SK-N-SH (cell line): Measurements from ENCODE around the gene MPV17L2. TPM values are rescaled to one million over a fixed set of nuclear protein-coding genes. Genes with fewer than 3 reads are reported as not detected.

Experiments used
- CTCF ChIA-PET: fragments of 300-600, 350-600 bp; formaldehyde crosslinking; extraction: SDS; loops from one replicate; lab custom pipeline; 2021; lab: Yijun Ruan, JAX
- POLR2A ChIA-PET: fragments of 350-600 bp; sonication (Branson Sonifier 250); formaldehyde crosslinking; extraction: SDS; loops from one replicate; lab custom pipeline; 2020; ENCODE audit warnings: antibody characterized with exemption, inconsistent platforms; lab: Yijun Ruan, JAX
- DNase-seq: peaks from one replicate; pipeline ENCODE4 v3.0.0; 2012
- H2AFZ ChIP-seq: fragments of 200-600 bp; sonication (generic); 2 replicates; pipeline ENCODE4 v1.8.1; 2016; ENCODE audit warnings: antibody characterized with exemption, mild to moderate bottlenecking, low read depth
- H3F3A ChIP-seq: fragments of 200-600 bp; sonication (generic); replicated peaks from 2 replicates; pipeline ENCODE3; 2016; ENCODE audit warnings: antibody characterized with exemption, mild to moderate bottlenecking; ENCODE audit not compliant: insufficient read depth
- H3K27ac ChIP-seq, 2 experiments: fragments of 200-500 bp in 1 of 2; fragments of 200-600 bp in 1 of 2; sonication (Bioruptor generic) in 1 of 2; sonication (generic), shearing (Covaris generic) in 1 of 2; 2 replicates each; pipeline versions ENCODE4 v1.5.1 to v1.6.1; 2014 to 2016; ENCODE audit warnings: low read depth in 2 of 2, inconsistent platforms in 1 of 2, low read length in 1 of 2, mild to moderate bottlenecking in 1 of 2, mixed read lengths in 1 of 2
- H3K27me3 ChIP-seq: fragments of 200-600 bp; sonication (generic), shearing (Covaris generic); 2 replicates; pipeline ENCODE4 v1.6.1; 2016; ENCODE audit warnings: mixed run types; ENCODE audit not compliant: insufficient read depth
- H3K36me3 ChIP-seq, 2 experiments: fragments of 200-500 bp in 1 of 2; fragments of 200-600 bp in 1 of 2; sonication (Bioruptor generic) in 1 of 2; sonication (generic) in 1 of 2; replicated peaks in 1 of 2; 2 replicates each; pipeline versions ENCODE3 to v1.5.1; 2014 to 2016; ENCODE audit warnings: low read length in 1 of 2, mild to moderate bottlenecking in 1 of 2; ENCODE audit not compliant: insufficient read depth in 2 of 2, control insufficient read depth in 1 of 2
- H3K4me1 ChIP-seq, 2 experiments: fragments of 200-500 bp in 1 of 2; fragments of 200-600 bp in 1 of 2; sonication (Bioruptor generic) in 1 of 2; sonication (generic), shearing (Covaris generic) in 1 of 2; 2 replicates each; pipeline versions ENCODE4 v1.5.1 to v1.6.1; 2014 to 2016; ENCODE audit warnings: low read depth in 1 of 2, low read length in 1 of 2, mixed run types in 1 of 2; ENCODE audit not compliant: insufficient read depth in 2 of 2, control insufficient read depth in 1 of 2
- H3K4me2 ChIP-seq: fragments of 200-600 bp; sonication (generic), shearing (Covaris generic); 2 replicates; pipeline ENCODE4 v1.6.1; 2017; ENCODE audit warnings: mixed run types
- H3K4me3 ChIP-seq, 2 experiments: fragments of 200-500 bp in 1 of 2; fragments of 200-600 bp in 1 of 2; sonication (Bioruptor generic) in 1 of 2; sonication (generic), shearing (Covaris generic) in 1 of 2; 2 replicates each; pipeline versions ENCODE4 v1.5.1 to v1.8.1; 2014 to 2016; ENCODE audit warnings: low read depth in 2 of 2, inconsistent platforms in 1 of 2, low read length in 1 of 2, mild to moderate bottlenecking in 1 of 2, mixed read lengths in 1 of 2, moderate library complexity in 1 of 2
- H3K79me2 ChIP-seq: fragments of 200-600 bp; sonication (generic); 2 replicates; pipeline ENCODE4 v1.8.1; 2017; ENCODE audit warnings: mild to moderate bottlenecking; ENCODE audit not compliant: insufficient read depth
- H3K9ac ChIP-seq: fragments of 200-600 bp; sonication (generic); 2 replicates; pipeline ENCODE4 v1.6.1; 2017; ENCODE audit warnings: mixed run types
- H3K9me2 ChIP-seq: fragments of 200-600 bp; sonication (generic); 2 replicates; pipeline ENCODE4 v1.6.1; 2017; ENCODE audit warnings: mixed run types
- H3K9me3 ChIP-seq: fragments of 200-600 bp; sonication (generic); 2 replicates; pipeline ENCODE4 v1.6.1; 2017; ENCODE audit warnings: mixed run types, mild to moderate bottlenecking, moderate library complexity
- H4K20me1 ChIP-seq: fragments of 200-600 bp; sonication (generic); 2 replicates; pipeline ENCODE4 v1.6.1; 2017; ENCODE audit warnings: mild to moderate bottlenecking, mixed run types; ENCODE audit not compliant: insufficient read depth
- ELF1 ChIP-seq: IDR thresholded peaks from 2 replicates; pipeline ENCODE4 v1.4.0; 2012
- EP300 ChIP-seq, 2 experiments: IDR thresholded peaks; 2 replicates each; pipeline versions ENCODE4 v1.4.0 to v1.6.1; 2012; ENCODE audit warnings: borderline replicate concordance in 1 of 2, low read depth in 1 of 2, low read length in 1 of 2
- EZH2phosphoT487 ChIP-seq: fragments of 200-600 bp; sonication (generic); IDR thresholded peaks from 2 replicates; pipeline ENCODE4 v1.6.1; 2017; ENCODE audit warnings: low read depth, mixed run types, mild to moderate bottlenecking, antibody characterized with exemption, moderate library complexity, borderline replicate concordance
- FOSL2 ChIP-seq: IDR thresholded peaks from 2 replicates; pipeline ENCODE4 v1.4.0; 2012; ENCODE audit warnings: low read depth, mild to moderate bottlenecking, moderate library complexity, borderline replicate concordance
- FOXJ3 ChIP-seq: sonication (generic); formaldehyde crosslinking; IDR thresholded peaks from 2 replicates; pipeline ENCODE4 v1.5.1; 2020; ENCODE audit warnings: mild to moderate bottlenecking, missing genetic modification reagents
- GABPA ChIP-seq: IDR thresholded peaks from 2 replicates; pipeline ENCODE4 v1.4.0; 2012; ENCODE audit warnings: low read depth, mild to moderate bottlenecking
- JUND ChIP-seq: IDR thresholded peaks from 2 replicates; pipeline ENCODE4 v1.4.0; 2012
- MEF2A ChIP-seq: IDR thresholded peaks from 2 replicates; pipeline ENCODE4 v1.4.0; 2012; ENCODE audit warnings: low read depth, borderline replicate concordance
- MXI1 ChIP-seq: IDR thresholded peaks from 2 replicates; pipeline ENCODE4 v1.6.1; 2012; ENCODE audit warnings: mild to moderate bottlenecking, low read depth, low read length, improper control_type of control experiment
- NFIC ChIP-seq: IDR thresholded peaks from 2 replicates; pipeline ENCODE4 v1.4.0; 2012; ENCODE audit warnings: borderline replicate concordance
- NRF1 ChIP-seq: IDR thresholded peaks from 2 replicates; pipeline ENCODE4 v1.6.1; 2012; ENCODE audit warnings: low read depth, mild to moderate bottlenecking, low read length
- PBX3 ChIP-seq: IDR thresholded peaks from 2 replicates; pipeline ENCODE4; 2012
- POLR2AphosphoS5 ChIP-seq: IDR thresholded peaks from 2 replicates; pipeline ENCODE4 v1.6.1; 2012; ENCODE audit warnings: low read depth, low read length
- RAD21 ChIP-seq: IDR thresholded peaks from 2 replicates; pipeline ENCODE4 v1.6.1; 2012; ENCODE audit warnings: mild to moderate bottlenecking, low read length
- RCOR1 ChIP-seq: fragments of 150-350 bp; IDR thresholded peaks from 2 replicates; pipeline ENCODE4 v1.6.1; 2017; ENCODE audit warnings: antibody characterized with exemption, low read length
- REST ChIP-seq: IDR thresholded peaks from 2 replicates; pipeline ENCODE4 v1.6.1; 2012; ENCODE audit warnings: mild to moderate bottlenecking, low read depth, low read length, moderate library complexity
- SIN3A ChIP-seq: IDR thresholded peaks from 2 replicates; pipeline ENCODE4 v1.6.1; 2012; ENCODE audit warnings: low read depth, mild to moderate bottlenecking, low read length, moderate library complexity, borderline replicate concordance
- TAF1 ChIP-seq: IDR thresholded peaks from 2 replicates; pipeline ENCODE4 v1.6.1; 2012; ENCODE audit warnings: low read depth, mild to moderate bottlenecking, low read length, moderate library complexity, borderline replicate concordance
- TEAD4 ChIP-seq: IDR thresholded peaks from 2 replicates; pipeline ENCODE4 v1.4.0; 2012; ENCODE audit warnings: mild to moderate bottlenecking, borderline replicate concordance; ENCODE audit not compliant: insufficient read depth
- USF2 ChIP-seq: fragments of 150-350 bp; IDR thresholded peaks from 2 replicates; pipeline ENCODE4 v1.6.1; 2017; ENCODE audit warnings: antibody characterized with exemption, low read length, low read depth, borderline replicate concordance
- YY1 ChIP-seq: IDR thresholded peaks from 2 replicates; pipeline ENCODE4 v1.4.0; 2012; ENCODE audit warnings: low read depth, mild to moderate bottlenecking
- WGBS: methylation state at CpG from one replicate; pipeline ENCODE4 v1.1.6; 2017; ENCODE audit warnings: low lambda C conversion rate; 5-methylcytosine and 5-hydroxymethylcytosine counted together
- polyA plus RNA-seq, 3 experiments: library from polyadenylated mRNA; depleted of rRNA; stranded (reverse); fragments of >200 nt; gene quantifications; 2 replicates each; pipeline ENCODE4 v1.2.3, GENCODE V29; 2012

MPV17L2 gene
- polyA plus RNA-seq, 1 of the 3 experiments (the other 2 are of a cell fraction), result 17.5 TPM

- no peak overlapping the region for H3K4me3 ChIP-seq
- H3K4me1 ChIP-seq, result peaks cover 0 to 19% of the 10 kb centered on the region in 2 experiments; a peak in 1 of 4 replicates
- H4K20me1 ChIP-seq, result no peaks in the 10 kb centered on the region
- no peaks in the 10 kb centered on the region for H3K9me3 ChIP-seq
- no peaks in the 10 kb centered on the region for H3K79me2 ChIP-seq
- no peaks in the 10 kb centered on the region for H3K9me2 ChIP-seq
- no peak overlapping the region for H3K9ac ChIP-seq
- 84% methylated on average over 17 of the region's 18 CpGs for WGBS
- ChIA-PET POLR2A (interaction anchor here (0.6 kb wide), 1 partner anchor 66 kb away, joined by 3 read pairs; no protein-coding TSS in a partner anchor), CTCF (interaction anchor here (2.0 to 9.4 kb wide), 3 partner anchors 18 to 27 kb away, joined by 6 to 81 read pairs (median 64); a partner anchor contains a TSS)
- no peaks in the 10 kb centered on the region for H3K36me3 ChIP-seq
- no peak overlapping the region for H3K4me2 ChIP-seq
- H3F3A ChIP-seq, result no peaks in the 10 kb centered on the region
- no peaks in the 10 kb centered on the region for H3K27me3 ChIP-seq
- TF ChIP-seq EP300 (IDR thresholded peaks at IDR 0.05; ENCODE audit: borderline replicate concordance in 1 of 2, low read depth in 1 of 2, low read length in 1 of 2) (no peak), EZH2phosphoT487 (no peak), MEF2A (no peak), RAD21 (no peak), RCOR1 (no peak), MXI1 (no peak), JUND (no peak), REST (no peak)
- DNase-seq, result no peak
- H3K27ac ChIP-seq, result no peak overlapping the region
- H2AFZ ChIP-seq, result no peak overlapping the region
Observed at GRCh38 chr19:18226956-18227780, 34.1 kb downstream of the MPV17L2 start.

GRCh38 chr19:18227781-18228271 lies 34.8 kb downstream of the MPV17L2 start:
- no peaks in the 10 kb centered on the region for H3K27me3 ChIP-seq
- no peaks in the 10 kb centered on the region for H3K9me2 ChIP-seq
- no peaks in the 10 kb centered on the region for H3K9me3 ChIP-seq
- no peak overlapping the region for H3K9ac ChIP-seq
- no peak overlapping the region for H3K27ac ChIP-seq
- no peak overlapping the region for H3K4me3 ChIP-seq
- H3K36me3 ChIP-seq, result no peaks in the 10 kb centered on the region
- ChIA-PET CTCF (no interaction called here), POLR2A (no interaction called here)
- no peak overlapping the region for H2AFZ ChIP-seq
- no peaks in the 10 kb centered on the region for H3F3A ChIP-seq
- H3K4me1 ChIP-seq, result peaks cover 0 to 22% of the 10 kb centered on the region in 2 experiments; a peak in 1 of 4 replicates
- H4K20me1 ChIP-seq, result no peaks in the 10 kb centered on the region
- no peak overlapping the region for H3K4me2 ChIP-seq
- 54% methylated on average over 2 of the region's 6 CpGs for WGBS
- no peaks in the 10 kb centered on the region for H3K79me2 ChIP-seq
- DNase-seq, result no peak
- TF ChIP-seq YY1, result no peak
- no peak for TF ChIP-seq POLR2AphosphoS5
- TF ChIP-seq ELF1, result no peak
- TF ChIP-seq EP300 (IDR thresholded peaks at IDR 0.05; ENCODE audit: borderline replicate concordance in 1 of 2, low read depth in 1 of 2, low read length in 1 of 2), result no peak
- TF ChIP-seq TAF1, result no peak
- TF ChIP-seq NFIC, result no peak
- no peak for TF ChIP-seq FOXJ3 (CRISPR knock-in tag)
- no peak for TF ChIP-seq SIN3A
- no peak for TF ChIP-seq MEF2A
- TF ChIP-seq RAD21, result no peak
- TF ChIP-seq EZH2phosphoT487, result no peak
- TF ChIP-seq GABPA, result no peak
- no peak for TF ChIP-seq PBX3
- TF ChIP-seq NRF1, result no peak
- no peak for TF ChIP-seq RCOR1
- no peak for TF ChIP-seq USF2
- TF ChIP-seq TEAD4, result no peak
- TF ChIP-seq FOSL2, result no peak
